SHP77 treated with DMSO at 0.1 percent for 48 hours (cell line): Measurements from ENCODE around the gene OR3A2.
"Not testable (repeated sequence)": the region's sequence is repeated elsewhere in the genome, so short reads cannot be mapped to it uniquely, and the experiment has no call there.

Source experiments
- DNase-seq: peaks from one replicate; lab custom pipeline; 2025; lab: John Stamatoyannopoulos, UW

The OR3A2 gene

DNA sequence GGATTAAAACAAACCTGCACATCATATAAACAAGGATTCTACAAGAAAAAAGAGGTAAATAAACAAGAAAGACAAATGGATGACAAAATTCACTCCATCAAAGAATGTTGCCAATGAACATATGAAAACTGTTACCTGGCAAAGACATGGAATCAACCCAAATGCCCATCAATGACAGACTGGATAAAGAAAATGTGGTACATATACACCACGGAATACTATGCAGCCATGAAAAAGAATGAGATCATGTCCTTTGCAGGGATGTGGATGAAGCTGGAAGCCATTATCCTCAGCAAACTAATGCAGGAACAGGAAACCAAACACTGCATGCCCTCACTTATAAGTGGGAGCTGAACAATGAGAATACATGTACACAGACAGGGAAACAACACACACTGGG is 92.6 kb downstream of the OR3A2 start:
- DNase-seq = not testable (repeated sequence)

DNA sequence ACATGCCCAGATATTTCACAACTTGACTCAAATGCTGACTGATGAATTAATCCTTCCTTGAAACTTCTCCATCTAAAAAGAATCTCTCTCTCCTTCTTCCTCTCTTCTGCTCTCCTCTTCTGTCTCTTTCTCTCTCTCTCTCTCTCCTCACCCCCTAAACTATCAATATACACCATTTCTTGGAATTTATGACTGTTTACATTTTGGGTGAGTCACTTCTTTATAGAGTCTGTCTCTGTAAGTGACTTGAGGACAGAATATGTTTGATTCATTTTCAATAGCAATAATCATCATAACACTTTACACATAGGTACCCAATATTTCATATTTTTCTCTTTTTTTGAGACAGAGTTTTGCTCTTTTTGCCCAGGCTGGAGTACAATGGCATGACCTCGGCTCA is 103.2 kb downstream of the OR3A2 start:
- DNase-seq = no peak

DNA sequence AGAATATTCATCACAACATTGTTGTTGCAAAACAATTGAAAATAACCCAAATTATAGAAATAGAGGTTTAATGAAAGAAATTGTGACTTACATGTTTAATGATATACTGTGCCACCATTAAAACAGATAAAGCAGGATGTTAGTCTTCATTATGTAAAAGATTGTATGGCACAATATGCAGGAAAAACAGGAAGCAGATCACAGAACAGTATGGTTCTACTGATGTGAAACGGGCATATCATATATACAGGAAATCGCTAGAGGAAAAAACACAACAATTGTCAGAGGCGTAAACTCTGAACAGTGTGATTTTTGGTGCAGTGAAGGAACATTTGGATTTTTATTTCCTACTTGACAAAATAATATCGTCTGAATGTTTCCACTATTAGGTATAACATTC is 110.0 kb downstream of the OR3A2 start:
- DNase-seq = no peak

DNA sequence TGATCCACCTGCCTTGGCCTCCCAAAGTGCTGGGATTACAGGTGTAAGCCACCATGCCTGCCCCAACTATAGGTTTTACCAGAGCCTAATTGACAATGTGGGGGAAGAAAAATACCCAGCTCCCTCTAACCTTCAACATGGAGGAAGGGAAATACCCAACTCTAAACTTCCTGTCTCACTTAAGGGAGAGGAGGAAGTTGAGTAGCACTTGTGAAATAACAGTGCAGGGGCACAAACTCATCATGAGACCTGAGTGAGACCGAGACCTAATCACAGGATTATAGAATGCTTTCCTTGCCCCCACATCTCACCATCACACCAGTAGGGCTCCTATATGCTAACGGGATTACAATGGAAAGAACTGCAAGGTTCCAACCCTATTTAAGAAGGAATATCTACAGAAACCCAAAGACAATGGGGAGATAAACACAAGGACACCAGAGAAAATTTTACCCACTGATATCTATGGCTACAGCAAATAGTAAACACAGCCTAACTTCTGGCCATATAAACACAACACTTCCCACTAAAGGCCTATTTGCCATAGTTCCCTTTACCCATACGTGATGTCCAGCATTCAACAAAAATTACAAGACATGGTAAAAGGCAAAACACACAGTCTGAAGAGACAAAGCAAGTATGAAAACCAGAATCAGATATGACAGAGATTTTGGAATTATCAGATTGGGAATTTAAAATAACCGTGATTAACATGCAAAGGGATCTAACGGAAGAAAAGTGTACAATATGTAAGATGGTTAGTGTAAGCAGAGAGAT is 114.8 kb downstream of the OR3A2 start:
- DNase-seq = no peak

DNA sequence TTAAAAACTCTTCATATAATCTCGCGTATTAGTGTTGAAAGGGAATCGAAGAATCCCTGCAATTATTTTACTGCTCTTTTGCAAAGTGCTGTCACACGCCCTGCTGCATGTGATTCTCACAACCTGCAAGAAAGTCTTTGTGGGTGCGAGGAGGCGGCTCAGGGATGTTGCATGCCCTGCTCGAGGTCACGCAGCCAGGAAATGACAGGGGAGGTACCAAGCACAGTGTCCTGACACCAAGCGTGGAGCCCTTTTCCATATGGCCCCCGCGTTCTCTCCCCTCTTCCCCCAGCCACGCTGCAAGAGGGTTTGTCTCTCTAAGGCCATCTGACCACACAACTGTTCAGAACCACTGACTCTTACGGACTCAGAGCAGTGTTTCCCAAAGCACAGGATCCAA is 125.5 kb downstream of the OR3A2 start:
- no peak for DNase-seq

DNA sequence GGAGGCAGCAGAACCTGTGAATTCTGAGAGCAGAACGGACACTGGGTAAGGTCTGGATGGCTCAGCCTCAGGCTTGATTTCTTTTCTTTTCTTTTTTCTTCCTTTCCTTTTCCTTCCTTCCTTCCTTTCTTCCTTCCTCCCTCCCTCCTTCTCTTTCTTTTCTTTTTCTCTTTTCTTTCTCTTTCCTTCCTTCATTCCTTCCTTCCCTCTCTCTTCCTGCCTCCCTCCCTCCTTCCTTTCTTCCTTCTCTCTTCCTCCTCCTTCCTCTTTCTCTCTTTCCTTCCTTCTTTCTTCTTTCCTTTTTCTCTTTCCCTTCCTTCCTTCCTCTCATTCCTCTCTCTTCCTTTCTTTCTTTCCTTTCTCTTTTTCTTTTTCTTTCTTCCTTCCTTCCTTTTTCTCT is 125.9 kb downstream of the OR3A2 start:
- DNase-seq = no peak

- DNase-seq = no peak
These were observed 129.5 kb downstream of the OR3A2 start for GRCh38 chr17:3256575-3256974.

DNA sequence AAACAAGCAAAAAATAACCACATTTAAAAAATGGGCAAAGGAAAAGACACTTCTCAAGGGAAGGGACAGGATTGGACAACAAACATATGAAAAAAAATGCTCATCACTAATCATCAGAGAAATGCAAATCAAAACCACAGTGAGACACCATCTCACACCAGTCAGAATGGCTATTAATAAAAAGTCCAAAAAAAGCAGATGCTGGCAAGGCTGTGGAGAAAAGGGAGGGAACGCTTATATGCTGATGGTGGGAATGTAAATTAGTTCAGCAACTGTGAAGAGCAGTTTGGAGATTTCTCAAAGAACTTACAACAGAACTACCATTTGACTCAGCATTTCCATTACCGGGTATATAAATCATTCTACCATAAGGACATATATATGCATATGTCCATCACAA is 137.1 kb downstream of the OR3A2 start:
- not testable (repeated sequence) for DNase-seq

DNA sequence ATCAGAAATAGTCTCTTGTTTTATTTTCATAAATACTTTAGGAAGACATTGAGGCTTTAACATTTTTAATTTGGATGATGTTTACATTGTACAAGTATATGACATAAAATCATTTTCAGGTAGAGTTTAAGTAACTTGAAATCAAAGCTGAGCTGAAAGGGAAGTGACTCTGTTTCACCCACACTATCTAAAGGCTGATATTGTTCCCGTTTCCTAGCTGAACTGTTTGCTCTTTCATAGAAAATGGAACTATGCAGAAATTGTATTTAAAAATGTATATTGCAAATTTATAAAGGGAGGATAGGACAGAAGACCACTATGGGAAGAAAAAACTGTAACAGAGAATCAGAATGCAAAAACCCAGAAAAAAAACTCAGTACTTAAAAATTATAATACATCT is 141.3 kb downstream of the OR3A2 start:
- not testable (repeated sequence) for DNase-seq

- DNase-seq = not testable (repeated sequence)
These were observed 145.1 kb downstream of the OR3A2 start for GRCh38 chr17:3241044-3241443.

DNA sequence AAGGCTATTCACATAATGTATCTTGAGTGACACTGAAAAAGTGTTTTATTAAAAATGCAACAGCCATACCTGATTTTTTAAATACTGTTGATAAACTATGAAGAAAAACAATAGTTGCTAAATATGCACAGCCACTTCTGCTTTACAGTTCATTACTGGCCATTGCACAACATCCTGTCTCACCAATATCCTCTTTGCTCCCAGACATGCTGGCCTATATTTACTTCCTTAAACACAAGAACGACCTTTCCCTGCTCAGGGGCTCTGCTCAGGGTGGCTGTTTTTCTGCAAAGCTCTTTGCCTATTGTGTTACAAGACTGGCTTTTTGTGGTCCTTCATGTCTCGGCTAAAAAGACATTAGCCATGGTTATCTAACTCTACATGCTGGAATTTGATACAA is 147.4 kb downstream of the OR3A2 start:
- DNase-seq = not testable (repeated sequence)

DNA sequence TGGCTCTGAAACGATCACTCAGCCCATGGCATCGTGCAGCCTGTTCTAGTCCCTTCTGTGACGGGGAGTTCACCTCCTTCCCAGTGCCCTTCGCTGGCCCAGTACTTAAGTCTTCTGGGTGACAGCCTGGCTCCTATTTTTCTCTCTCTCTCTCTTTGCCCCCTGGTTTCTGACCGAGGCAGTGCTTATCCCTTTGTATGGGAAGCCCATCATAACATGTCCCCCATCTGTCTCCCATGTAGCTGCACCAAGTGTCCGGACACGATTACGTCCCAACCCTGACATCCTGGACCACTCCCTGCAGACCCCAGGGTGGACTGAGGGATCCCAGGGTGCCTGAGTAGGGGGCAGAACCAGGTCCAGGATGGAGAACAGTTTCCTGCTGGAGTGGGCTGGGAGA is 153.8 kb downstream of the OR3A2 start:
- DNase-seq = not testable (repeated sequence)
